Measurements from ENCODE around the gene FRS2. TPM values are rescaled to one million over a fixed set of nuclear protein-coding genes. Genes with fewer than 3 reads are reported as not detected.

Gene FRS2
- total RNA-seq, 4 donors from 2014 or later: 52.0 to 79.0 (median 61.0) TPM

GRCh38 chr12:69469854-69470188 is 367 bp upstream of the FRS2 start:
- Histone ChIP-seq H3K36me3 (no peaks in the 10 kb centered on the region), H3K27me3 (no peaks in the 10 kb centered on the region), H3K4me1 (peaks cover 14 to 41% of the 10 kb centered on the region in 2 donors), H3K27ac (peak overlapping the region in 2 of 3 donors; percentile 82 to 95), H3K4me3 (replicated peaks in 1 of 3) (peak overlapping the region; percentile 71 to 95 (median 78)), H3K9me3 (no peaks in the 10 kb centered on the region)
- WGBS, 2 donors: 23 to 25% methylated on average over 10 of the region's 10 CpGs
- DNase-seq: no peak
- intact Hi-C loops (cut with DNase I): loop anchor here (2.0 kb wide), 1 partner anchor 101 kb away; no protein-coding TSS in a partner anchor
- no peak for TF ChIP-seq POLR2A (IDR thresholded peaks at IDR 0.05)
- TF ChIP-seq, protein P1, sequence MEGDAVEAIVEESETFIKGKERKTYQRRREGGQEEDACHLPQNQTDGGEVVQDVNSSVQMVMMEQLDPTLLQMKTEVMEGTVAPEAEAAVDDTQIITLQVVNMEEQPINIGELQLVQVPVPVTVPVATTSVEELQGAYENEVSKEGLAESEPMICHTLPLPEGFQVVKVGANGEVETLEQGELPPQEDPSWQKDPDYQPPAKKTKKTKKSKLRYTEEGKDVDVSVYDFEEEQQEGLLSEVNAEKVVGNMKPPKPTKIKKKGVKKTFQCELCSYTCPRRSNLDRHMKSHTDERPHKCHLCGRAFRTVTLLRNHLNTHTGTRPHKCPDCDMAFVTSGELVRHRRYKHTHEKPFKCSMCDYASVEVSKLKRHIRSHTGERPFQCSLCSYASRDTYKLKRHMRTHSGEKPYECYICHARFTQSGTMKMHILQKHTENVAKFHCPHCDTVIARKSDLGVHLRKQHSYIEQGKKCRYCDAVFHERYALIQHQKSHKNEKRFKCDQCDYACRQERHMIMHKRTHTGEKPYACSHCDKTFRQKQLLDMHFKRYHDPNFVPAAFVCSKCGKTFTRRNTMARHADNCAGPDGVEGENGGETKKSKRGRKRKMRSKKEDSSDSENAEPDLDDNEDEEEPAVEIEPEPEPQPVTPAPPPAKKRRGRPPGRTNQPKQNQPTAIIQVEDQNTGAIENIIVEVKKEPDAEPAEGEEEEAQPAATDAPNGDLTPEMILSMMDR (IDR thresholded peaks at IDR 0.05): no peak

DNA sequence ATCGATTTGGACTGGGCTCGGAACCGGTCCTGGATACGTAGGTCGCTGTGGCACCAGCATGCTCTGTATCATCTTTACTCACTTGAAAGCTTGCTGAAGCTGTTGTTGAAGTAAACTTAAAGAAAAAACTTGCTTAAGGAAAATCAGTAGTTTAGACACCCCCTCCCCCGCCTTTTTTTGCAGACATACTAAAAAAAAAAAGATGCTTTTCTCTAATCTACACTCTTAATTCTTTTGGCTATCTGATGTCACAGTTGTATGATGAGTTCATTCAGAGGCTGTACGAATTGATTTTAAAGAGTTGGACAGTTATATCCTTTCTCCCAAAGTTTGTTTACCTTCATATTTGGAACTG is 865 bp downstream of the FRS2 start:
- H3K27me3 ChIP-seq: no peaks in the 10 kb centered on the region
- peaks cover 26 to 52% of the 10 kb centered on the region in 2 donors for H3K4me1 ChIP-seq
- WGBS, 2 donors: 2% methylated on average over 7 of the region's 7 CpGs
- H3K9me3 ChIP-seq: no peaks in the 10 kb centered on the region
- peak overlapping the region; percentile 71 to 95 (median 78) for H3K4me3 ChIP-seq (replicated peaks in 1 of 3)
- TF ChIP-seq, protein P1 (IDR thresholded peaks at IDR 0.05): no peak
- no peak for TF ChIP-seq POLR2A (IDR thresholded peaks at IDR 0.05)
- DNase-seq: no peak
- intact Hi-C loops (cut with DNase I): loop anchor here (2.0 kb wide), 1 partner anchor 100 kb away; no protein-coding TSS in a partner anchor
- H3K36me3 ChIP-seq: no peaks in the 10 kb centered on the region
- H3K27ac ChIP-seq: peak overlapping the region in 2 of 3 donors; percentile 82 to 95

GRCh38 chr12:69471667-69472385 is 1.6 kb downstream of the FRS2 start:
- intact Hi-C loops (cut with DNase I): loop anchor here (2.0 kb wide), 1 partner anchor 99 kb away; no protein-coding TSS in a partner anchor
- TF ChIP-seq POLR2A (IDR thresholded peaks at IDR 0.05): no peak
- TF ChIP-seq, protein P1 (IDR thresholded peaks at IDR 0.05): no peak
- 73 to 76% methylated on average over 5 of the region's 5 CpGs for WGBS, 2 donors
- Histone ChIP-seq H3K4me3 (replicated peaks in 1 of 3) (no peak overlapping the region), H3K9me3 (no peaks in the 10 kb centered on the region), H3K27ac (peak overlapping the region in 1 of 3 donors; percentile 95), H3K4me1 (peaks cover 34 to 60% of the 10 kb centered on the region in 2 donors), H3K36me3 (no peaks in the 10 kb centered on the region), H3K27me3 (no peaks in the 10 kb centered on the region)
- no peak for DNase-seq

GRCh38 chr12:69473262-69473661 is 3.1 kb downstream of the FRS2 start:
- Histone ChIP-seq H3K27ac (no peak overlapping the region), H3K4me3 (replicated peaks in 1 of 3) (no peak overlapping the region), H3K27me3 (no peaks in the 10 kb centered on the region), H3K4me1 (peaks cover 36 to 62% of the 10 kb centered on the region in 2 donors), H3K9me3 (no peaks in the 10 kb centered on the region), H3K36me3 (no peaks in the 10 kb centered on the region)
- TF ChIP-seq, protein P1 (IDR thresholded peaks at IDR 0.05): no peak
- TF ChIP-seq POLR2A (IDR thresholded peaks at IDR 0.05): no peak
- WGBS, 2 donors: 79% methylated on average over 2 of the region's 2 CpGs
- no peak for DNase-seq
- intact Hi-C loops (cut with DNase I): no loop called here

GRCh38 chr12:69474456-69474855 is 4.3 kb downstream of the FRS2 start:
- whole genome bisulfite sequencing, 2 donors: 65 to 68% methylated on average over 2 of the region's 2 CpGs
- Histone ChIP-seq H3K9me3 (no peaks in the 10 kb centered on the region), H3K4me3 (replicated peaks in 1 of 3) (no peak overlapping the region), H3K36me3 (no peaks in the 10 kb centered on the region), H3K27me3 (no peaks in the 10 kb centered on the region), H3K4me1 (peaks cover 36 to 62% of the 10 kb centered on the region in 2 donors), H3K27ac (peak overlapping the region in 1 of 3 donors; percentile 15)
- TF ChIP-seq, protein P1 (IDR thresholded peaks at IDR 0.05): no peak
- TF ChIP-seq POLR2A (IDR thresholded peaks at IDR 0.05): no peak
- intact Hi-C loops (cut with DNase I): no loop called here
- no peak for DNase-seq
